ENCODE measurements around the gene SAMSN1. TPM values are rescaled to one million over a fixed set of nuclear protein-coding genes. Genes with fewer than 3 reads are reported as not detected.

Gene SAMSN1
- polyA plus RNA-seq, 1 of the 3 experiments (the other 2 are of a cell fraction), result not detected

DNA sequence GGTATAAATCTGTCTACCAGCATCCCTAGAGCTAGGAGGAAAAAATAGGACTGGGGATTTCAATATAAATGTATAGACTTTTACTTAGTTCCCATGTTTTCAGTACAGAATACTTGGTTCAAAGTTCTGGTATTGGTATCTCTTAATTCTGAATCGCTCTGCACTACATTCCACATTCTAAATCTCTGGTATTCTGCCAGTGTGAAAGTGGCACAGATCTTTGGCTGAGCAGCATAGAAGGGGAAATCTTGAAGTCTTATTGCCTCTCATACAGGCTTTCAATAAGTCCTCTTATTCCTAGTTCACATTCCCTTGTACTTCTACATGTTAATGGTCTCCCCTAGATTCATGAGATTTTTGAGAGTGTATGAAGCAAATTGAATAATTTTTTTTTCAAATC lies 89.2 kb downstream of the SAMSN1 start:
- Histone ChIP-seq H3K4me2 (no peak overlapping the region), H3K4me3 (ENCODE audit: low read depth in 2 of 2, low read length in 1 of 2) (no peak overlapping the region), H3K79me2 (ENCODE audit: insufficient read depth) (no peaks in the 10 kb centered on the region), H3K9ac (no peak overlapping the region), H3K4me1 (ENCODE audit: control insufficient read depth in 1 of 2, insufficient read depth in 2 of 2, low read depth in 1 of 2, low read length in 1 of 2) (no peaks in the 10 kb centered on the region), H2AFZ (ENCODE audit: low read depth) (no peak overlapping the region), H3K9me2 (no peaks in the 10 kb centered on the region), H3K27me3 (ENCODE audit: insufficient read depth) (no peaks in the 10 kb centered on the region), H3K27ac (ENCODE audit: low read depth in 2 of 2, low read length in 1 of 2) (no peak overlapping the region), H3K36me3 (replicated peaks in 1 of 2; ENCODE audit: control insufficient read depth in 1 of 2, insufficient read depth in 2 of 2, low read length in 1 of 2) (no peaks in the 10 kb centered on the region), H3F3A (replicated peaks; ENCODE audit: insufficient read depth) (no peaks in the 10 kb centered on the region), H3K9me3 (no peaks in the 10 kb centered on the region), H4K20me1 (ENCODE audit: insufficient read depth) (no peaks in the 10 kb centered on the region)
- CTCF ChIA-PET, result interaction anchor here (0.6 kb wide), 1 partner anchor 229 kb away, joined by 3 read pairs; no protein-coding TSS in a partner anchor
- TF ChIP-seq YY1 (IDR thresholded peaks at IDR 0.05; ENCODE audit: low read depth) (no peak), CTCF (IDR thresholded peaks at IDR 0.05) (no peak), IRF3 (IDR thresholded peaks at IDR 0.05; ENCODE audit: low read depth, low read length) (no peak), TEAD4 (IDR thresholded peaks at IDR 0.05; ENCODE audit: borderline replicate concordance, insufficient read depth) (no peak), USF1 (IDR thresholded peaks at IDR 0.05; ENCODE audit: borderline replicate concordance, low read depth) (no peak), EZH2phosphoT487 (IDR thresholded peaks at IDR 0.05; ENCODE audit: borderline replicate concordance, low read depth) (no peak), NRF1 (IDR thresholded peaks at IDR 0.05; ENCODE audit: low read depth, low read length) (no peak), POLR2AphosphoS5 (IDR thresholded peaks at IDR 0.05; ENCODE audit: low read depth, low read length) (no peak), MAX (IDR thresholded peaks at IDR 0.05; ENCODE audit: low read depth) (no peak), FOXM1 (IDR thresholded peaks at IDR 0.05; ENCODE audit: low read depth) (no peak), SMC3 (IDR thresholded peaks at IDR 0.05; ENCODE audit: low read depth, low read length) (no peak), EP300 (IDR thresholded peaks at IDR 0.05; ENCODE audit: borderline replicate concordance in 1 of 2, low read depth in 1 of 2, low read length in 1 of 2) (no peak)
- 0% methylated on average over 1 of the region's 1 CpG for WGBS (ENCODE audit: low lambda C conversion rate)
- no peak for DNase-seq
- POLR2A ChIA-PET, result no interaction called here

Data from SK-N-SH (cell line).